Fibroblast of skin of scalp (primary cell): ENCODE results near the gene PEX7.
"Not testable (repeated sequence)": the region's sequence is repeated elsewhere in the genome, so short reads cannot be mapped to it uniquely, and the experiment has no call there.

Source experiments
- DNase-seq: peaks from one replicate; pipeline ENCODE4 v3.0.0-alpha.2; 2013

Gene PEX7

GRCh38 chr6:136790411-136791295 lies 31.7 kb upstream of the PEX7 start:
- no peak for DNase-seq

DNA sequence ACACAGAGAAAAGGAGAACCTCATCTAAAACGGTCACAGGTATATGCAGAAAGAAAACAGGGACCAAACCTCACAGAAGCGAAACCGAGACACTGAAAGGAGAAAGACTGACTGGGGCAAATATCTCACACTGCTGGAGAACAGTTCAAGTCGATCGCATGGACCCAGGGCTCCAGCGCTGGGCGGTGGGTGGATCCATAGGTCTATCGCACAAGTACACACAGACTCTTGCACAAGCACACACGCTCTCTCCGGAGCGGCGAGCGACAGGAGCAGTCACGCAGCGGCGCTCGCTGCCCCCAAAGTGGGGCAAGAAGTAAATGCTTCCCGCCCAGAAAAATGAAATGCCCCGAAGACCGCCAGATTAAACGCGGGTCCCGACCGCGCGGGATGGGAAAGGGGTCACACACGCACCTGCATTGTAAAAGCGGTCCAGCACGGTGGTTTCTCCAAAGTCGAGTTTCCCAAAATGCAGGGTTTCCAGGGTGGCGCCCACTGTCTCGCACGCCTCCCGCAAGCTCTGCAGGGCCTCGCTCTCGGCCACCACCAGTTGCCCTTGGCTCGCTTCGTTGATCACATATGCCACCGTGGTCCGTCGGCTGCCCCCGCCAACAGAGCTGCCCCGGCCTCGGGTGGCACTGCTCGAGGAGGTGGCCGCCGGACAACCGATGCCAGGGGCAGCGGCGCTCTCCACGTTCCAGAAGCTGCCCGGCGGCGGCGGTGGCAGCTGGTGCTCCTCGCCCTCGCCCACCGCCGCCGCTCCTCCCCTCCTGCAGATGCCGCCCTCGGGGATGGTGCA lies 30.9 kb upstream of the PEX7 start:
- DNase-seq: peak; percentile 34

DNA sequence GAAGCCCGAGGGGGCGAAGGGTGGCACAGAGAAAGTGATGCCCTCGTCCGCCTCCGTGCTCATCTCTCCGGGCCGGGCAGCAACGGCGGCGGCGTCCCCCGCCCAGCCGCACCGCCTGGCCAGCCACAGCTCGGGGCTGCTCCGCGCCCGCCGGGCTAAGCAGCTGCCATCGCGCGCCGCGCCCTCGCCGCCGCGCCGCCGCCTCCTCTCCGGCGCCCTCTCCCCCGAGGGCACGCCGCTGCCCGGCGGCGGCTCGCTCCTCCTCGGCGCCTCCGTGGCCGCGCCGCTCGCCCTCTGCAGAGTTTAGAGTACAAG lies 30.3 kb upstream of the PEX7 start:
- DNase-seq: no peak

- DNase-seq: peak; percentile 86
Observed at GRCh38 chr6:136792410-136793262, 29.8 kb upstream of the PEX7 start, which contains the start of gene MAP3K5. TSS of gene MAP3K5 (minus strand) at chr6:136792477. CDS start at chr6:136792157, 320 bp downstream.

- DNase-seq: no peak
Observed at GRCh38 chr6:136793363-136793762, 29.0 kb upstream of the PEX7 start.

DNA sequence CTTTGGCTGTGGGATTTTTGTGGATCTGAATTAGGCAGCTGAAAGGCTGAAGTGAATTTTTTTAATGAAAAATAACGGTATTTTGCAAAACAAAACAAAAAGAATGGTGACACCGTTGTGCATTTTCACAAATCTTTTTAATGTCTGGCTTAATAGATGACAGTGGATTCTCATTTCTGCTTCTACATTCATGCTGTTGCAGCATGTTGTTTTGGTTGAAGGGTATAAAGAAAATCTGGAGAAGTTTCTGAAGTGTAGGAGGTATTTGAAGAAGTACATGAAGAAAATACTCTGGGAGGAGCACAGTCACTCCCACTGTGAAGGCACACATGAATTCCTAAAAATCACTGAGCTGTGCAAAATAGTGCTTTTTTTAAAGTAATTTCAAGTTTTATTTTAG lies 27.0 kb upstream of the PEX7 start:
- DNase-seq: no peak

DNA sequence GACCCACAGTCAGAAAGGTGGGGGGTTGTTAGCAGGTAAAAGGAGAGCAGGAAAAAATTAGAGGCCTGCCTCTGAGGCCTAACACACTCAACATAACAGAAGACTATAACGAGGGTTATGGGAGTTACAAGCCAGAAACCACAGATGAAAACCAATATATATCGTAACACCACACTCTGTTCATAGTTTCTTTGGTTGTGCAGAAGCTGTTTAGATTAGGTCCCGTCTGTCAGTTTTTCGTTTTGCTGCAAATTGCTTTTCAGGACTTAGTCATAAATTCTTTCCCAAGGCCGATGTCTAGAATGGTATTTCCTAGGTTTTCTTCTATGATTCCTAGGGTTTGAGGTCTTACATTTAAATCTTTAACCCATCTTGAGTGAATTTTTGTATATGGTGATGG lies 26.4 kb upstream of the PEX7 start:
- DNase-seq: peak; percentile 14

- peak; percentile 51 for DNase-seq
Observed at GRCh38 chr6:136798044-136798443, 24.3 kb upstream of the PEX7 start.

DNA sequence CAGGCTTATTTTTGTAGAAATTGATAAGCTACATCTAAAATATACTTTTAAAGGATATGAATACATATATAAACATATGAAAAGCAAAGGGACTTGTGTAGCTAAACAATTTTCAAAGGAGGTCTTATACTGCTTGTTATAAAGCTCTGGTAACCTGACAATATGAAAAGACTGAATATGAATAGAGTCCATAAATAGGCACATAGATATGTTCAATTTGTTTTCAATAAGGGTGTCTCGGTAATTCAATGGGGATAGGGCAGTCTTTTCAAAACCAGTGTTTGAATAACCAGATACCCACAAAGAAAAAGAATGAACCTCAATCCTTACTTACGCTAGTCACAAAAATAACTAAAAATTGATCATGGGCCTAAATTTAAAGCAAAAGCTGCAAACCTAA lies 20.8 kb upstream of the PEX7 start:
- DNase-seq: no peak

GRCh38 chr6:136803608-136804007 lies 18.8 kb upstream of the PEX7 start:
- no peak for DNase-seq

DNA sequence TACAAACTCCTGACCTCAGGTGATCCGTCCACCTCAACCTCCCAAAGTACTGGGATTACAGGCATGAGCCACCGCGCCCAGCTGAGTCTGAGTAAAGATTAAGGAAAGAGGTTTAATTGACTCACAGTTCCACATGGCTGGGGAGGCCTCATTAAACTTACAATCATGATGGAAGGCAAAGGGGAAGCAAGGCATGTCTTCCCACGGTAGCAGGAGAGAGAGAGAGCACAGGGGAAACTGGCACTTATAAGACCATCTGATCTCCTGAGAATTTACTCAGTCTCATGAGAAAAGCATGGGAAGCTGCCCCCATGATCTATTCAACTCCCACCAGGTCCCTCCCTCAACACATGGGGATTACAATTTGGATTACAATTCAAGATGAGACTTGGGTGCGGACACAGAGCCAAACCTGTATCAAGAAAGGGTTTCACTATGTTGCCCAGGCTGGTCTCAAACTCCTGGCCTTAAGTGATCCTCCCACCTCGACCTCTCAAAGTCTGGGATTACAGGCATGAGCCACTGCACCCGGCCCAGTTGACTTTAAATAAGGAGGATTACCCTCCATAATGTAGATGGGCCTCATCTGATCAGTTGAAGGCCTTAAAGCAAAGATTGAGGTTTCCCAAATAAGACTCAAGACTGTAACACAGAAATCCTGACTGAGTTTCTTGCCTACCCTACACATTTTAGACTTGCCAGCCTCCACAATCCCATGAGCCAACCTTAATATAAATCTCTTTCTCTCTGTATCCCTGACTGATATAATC lies 13.1 kb upstream of the PEX7 start:
- DNase-seq: no peak

DNA sequence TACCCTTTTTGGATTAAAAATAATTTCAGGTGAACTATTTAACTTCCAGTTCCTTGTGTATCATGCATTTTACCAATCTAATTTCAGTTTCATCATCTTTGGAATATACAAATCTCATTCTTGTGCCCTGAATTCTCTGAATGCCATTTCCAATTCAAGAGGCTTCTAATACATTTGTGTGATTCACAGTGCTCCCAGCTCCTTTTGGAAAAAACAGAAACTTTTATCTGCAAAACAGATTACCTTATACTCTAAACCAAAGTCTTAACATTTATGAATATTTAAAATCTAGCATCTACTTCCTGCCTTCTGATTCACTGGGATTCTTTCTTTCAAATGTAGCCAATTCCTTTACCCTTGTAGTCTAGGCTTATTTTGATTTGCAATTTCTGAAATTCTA lies 11.1 kb upstream of the PEX7 start:
- no peak for DNase-seq

GRCh38 chr6:136812174-136812573 lies 10.2 kb upstream of the PEX7 start:
- DNase-seq: peak; percentile 28

DNA sequence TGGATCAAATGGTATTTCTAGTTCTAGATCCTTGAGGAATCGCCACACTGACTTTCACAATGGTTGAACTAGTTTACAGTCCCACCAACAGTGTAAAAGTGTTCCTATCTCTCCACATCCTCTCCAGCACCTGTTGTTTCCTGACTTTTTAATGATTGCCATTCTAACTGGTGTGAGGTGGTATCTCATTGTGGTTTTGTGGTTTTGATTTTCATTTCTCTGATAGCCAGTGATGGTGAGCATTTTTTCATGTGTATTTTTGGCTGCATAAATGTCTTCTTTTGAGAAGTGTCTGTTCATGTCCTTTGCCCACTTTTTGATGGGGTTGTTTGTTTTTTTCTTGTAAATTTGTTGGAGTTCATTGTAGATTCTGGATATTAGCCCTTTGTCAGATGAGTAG lies 6.8 kb upstream of the PEX7 start:
- not testable (repeated sequence) for DNase-seq

- no peak for DNase-seq
Observed at GRCh38 chr6:136816656-136817055, 5.7 kb upstream of the PEX7 start.

DNA sequence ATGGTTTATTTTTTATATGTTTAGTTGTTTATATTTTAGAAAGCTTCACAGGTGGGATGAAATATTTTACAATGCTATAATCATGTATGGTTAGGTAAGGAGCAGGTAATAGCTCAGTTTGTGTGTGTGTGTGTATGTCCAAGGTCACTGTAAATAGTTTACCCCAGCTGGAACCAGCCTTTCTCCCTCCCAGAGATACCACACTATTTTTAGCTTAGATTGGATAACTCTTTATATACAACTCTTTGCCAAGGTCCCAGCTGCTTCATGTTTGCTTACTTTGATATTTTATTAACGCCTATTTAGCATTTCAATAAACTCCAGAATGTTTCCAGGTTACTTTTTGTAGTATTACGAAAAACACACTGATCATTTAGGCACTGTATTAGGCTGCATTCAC lies 1.8 kb upstream of the PEX7 start:
- no peak for DNase-seq

DNA sequence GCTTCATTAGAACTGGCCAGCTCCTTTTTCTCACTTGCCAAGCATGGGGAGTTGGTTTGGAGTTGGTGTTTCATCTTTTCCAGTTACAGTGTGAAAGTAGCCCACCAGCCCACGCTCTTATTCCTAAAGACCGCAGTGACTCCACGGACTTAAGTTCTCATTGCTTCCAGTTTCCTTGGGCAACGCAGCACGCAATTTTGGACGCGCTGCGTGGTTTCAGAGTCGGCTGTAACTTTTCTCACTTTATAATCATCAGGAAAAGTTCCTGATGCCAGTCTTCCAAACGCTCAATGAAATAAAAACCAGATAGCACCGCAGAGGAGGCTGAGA lies 381 bp upstream of the PEX7 start:
- DNase-seq: no peak

DNA sequence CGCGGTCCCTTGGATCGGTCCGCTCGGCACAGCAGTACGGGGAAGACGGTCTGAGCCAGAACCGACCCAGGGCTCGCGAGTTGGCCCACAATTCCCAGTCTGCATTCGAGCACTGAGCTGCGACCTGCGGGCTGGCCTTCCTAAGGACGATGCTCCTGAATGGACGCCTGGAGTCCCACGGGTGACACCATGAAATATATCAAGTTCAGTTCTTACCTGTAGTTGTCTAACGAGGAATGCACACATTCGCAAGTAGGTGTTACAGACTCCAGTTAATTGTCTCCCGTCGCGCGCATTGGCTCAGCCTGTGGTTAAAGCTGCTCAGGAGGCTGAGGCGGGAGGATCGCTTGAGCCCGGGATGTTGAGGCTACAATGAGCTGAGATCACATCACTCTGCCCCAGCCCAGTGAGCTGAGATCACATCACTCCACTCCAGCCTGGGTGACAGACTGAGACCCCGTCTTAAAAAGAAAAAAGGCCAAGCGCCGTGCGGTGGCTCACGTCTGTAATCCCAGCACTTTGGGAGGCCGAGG lies 802 bp downstream of the PEX7 start:
- no peak for DNase-seq

- no peak for DNase-seq
Observed at GRCh38 chr6:136826216-136826615, 3.8 kb downstream of the PEX7 start.

DNA sequence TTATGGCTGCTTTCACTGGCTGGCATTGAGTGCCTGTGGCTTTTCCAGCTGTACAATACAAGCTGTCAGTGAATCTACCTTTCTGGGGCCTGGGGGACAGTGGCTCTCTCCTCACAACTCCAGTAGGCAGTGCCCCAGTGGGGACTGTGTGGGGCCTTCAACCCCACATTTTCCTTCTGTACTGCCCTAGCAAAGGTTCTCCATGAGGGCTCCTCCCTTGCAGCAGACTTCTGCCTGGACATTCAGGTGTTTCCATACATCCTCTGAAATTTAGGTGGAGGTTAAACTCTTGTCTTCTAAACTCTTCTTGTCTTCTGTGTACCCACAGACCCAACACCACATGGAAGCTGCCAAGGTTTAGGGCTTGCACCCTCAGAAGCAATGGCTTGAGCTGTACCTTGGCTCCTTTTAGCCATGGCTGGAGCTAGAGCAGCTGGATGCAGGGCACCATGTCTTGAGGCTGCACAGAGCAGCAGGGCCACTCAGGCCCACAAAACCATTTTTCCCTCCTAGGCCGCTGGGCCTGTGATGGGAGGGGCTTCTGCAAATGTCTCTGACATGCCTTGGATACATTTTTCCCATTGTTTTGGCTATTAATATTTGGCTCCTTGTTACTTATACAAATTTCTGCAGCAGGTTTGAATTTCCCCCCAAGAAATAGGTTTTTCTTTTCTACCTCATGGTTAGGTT lies 9.6 kb downstream of the PEX7 start:
- no peak for DNase-seq

DNA sequence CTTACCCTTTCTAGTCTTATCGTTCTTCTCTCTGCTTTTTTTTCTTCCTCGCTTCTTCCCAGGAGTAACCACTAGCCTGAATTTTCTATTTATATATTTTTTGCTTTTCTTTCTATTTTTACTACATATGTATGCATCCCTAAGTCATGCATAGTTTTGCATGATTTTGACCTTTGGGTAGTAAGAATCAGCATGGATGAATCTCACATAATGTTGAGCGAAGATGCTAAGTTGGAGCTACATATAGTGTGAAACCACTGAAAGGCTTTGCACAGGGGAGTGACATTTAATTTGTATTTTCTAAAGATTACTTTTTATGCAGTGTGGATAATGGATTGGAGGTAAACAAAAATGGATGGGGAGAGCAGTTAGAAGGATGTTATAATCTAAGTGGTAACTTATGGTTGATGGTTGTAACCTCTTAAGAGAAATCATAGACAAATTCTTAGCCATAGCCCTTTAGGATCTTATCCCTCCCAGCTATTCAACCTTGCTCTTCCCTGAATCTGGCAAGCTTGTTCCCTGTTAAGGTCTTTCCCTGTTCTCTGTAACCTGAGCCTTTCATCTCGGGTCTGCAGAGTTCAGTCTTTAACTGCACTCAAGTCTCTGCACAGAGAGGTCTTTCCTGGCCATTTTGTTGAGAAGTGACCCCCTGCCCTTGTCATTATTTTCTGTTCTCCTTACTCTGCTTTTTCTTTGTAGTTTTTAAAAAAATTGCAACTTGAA lies 18.0 kb downstream of the PEX7 start:
- DNase-seq: no peak
